NCI-H345 treated with DMSO at 0.1 percent for 48 hours (cell line): Measurements from ENCODE around the gene IFNA14.
"Not testable (repeated sequence)": the region's sequence is repeated elsewhere in the genome, so short reads cannot be mapped to it uniquely, and the experiment has no call there.

ENCODE experiments used
- DNase-seq: peaks from one replicate; lab custom pipeline; 2025; ENCODE audit not compliant: unreplicated experiment; lab: John Stamatoyannopoulos, UW

Gene IFNA14

GRCh38 chr9:21239911-21240310, at the start of gene IFNA14:
Gene IFNA14 (minus strand): TSS chr9:21240005. CDS start chr9:21239935, 70 bp downstream.
- DNase-seq = no peak

DNA sequence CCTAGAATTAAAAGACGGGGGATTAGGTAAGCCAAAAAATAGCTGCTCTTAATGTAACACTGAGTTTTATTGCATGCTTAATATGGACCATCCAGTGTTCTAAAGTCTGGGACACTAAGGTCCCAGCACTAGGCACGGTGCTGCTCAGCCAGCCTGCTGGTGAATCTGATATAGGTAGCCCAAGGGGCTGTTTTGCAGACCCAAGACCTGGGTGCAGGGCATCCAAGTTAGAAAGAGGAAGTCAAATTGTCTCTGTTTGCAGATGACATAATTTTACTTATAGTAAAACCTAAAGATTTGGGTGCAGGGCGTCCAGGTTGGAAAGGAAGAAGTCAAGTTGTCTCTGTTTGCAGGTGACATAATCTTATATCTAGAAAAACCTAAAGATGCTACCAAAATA, 47.5 kb upstream of the IFNA14 start:
- no peak for DNase-seq

DNA sequence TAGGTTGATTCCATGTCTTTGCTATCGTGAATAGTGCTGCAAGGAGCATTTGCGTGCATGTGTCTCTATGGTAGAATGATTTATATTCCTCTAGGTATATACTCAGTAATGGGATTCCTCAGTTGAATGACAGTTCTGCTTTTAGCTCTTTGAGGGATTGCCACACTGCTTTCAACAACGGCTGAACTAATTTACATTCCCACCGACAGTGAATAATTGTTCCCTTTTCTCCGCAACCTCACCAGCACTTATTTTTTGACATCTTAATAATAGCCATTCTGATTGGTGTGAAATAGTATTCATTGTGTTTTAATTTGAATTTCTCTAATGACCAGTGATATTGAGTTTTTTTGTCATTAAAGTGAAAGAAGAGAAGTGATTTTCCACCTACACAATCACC, 46.9 kb upstream of the IFNA14 start:
- no peak for DNase-seq

DNA sequence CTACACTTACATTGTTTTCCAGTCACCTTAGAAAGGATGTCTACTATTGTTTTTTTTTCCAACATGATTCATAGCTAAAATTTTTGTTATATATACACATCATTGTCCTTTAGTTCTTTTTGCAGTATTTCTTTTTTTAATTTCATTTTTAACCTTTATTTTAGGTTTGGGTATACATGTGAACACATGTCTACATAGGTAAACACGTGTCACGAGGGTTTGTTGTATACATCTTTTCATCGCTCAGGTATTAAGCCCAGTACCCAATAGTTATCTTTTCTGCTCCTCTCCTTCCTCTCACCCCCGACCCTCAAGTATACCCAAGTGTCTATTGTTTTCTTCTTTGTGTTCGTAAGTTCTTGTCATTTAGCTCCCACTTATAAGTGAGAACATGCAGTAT, 46.3 kb upstream of the IFNA14 start:
- no peak for DNase-seq

DNA sequence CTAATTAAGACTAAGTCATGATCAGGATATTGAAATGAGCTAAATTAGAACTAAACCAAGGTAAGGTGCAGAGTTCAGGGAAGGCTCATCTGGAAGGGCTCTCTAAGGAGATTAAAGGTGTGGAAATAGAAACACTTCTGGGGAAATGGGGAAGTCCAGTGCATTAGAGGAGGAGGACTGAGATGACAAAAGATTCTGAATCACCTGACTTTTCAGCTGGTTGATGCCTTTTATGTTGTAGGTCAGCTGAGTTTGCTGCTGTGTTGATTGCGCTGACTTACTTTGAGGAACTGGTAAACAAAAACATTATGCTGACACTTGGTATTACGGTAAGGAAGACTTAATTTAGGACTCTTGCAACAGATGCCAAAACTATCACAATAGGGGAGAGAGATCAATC, 41.5 kb upstream of the IFNA14 start:
- no peak for DNase-seq

GRCh38 chr9:21268347-21268657, 28.5 kb upstream of the IFNA14 start:
- DNase-seq = no peak

DNA sequence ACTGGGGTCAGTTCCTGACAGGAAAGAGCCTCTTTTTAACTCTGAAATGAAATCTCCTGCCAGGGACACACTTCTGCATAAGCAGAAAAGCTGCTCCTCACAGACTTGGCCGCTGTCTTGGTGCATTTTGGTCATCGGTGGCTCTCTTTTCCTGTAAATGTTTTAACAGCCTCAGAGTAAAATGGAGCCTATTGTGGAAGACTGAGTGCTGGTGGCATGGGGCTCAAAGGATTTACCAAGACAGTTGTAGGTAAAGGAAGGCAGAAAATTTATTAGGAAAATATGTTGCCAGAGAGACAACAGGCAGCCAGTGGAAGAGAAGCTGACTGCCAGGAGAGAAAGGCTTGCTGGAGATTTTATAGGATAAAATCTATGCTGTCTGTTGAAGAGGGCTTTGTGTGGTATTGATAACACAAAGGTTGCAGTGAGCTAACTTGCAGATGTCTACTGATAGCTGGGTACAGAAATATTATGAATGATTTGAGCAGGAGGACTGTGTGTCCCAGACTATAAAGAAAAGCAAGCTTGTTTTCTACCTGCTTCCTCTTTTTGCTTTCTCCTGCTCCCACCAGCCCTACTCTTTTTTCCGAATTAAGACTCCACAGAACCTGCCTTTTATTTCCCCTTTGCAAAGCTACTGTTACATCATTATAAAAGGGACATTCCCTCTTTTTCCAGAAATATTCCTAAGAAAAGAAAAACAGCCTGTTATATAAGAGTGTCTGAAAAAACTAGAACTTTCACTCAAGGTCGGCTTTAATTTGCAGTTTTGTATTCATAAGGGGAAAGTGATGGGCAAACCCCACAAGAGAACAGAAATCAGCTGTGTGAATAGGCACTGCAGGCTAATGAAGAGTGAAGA, 27.9 kb upstream of the IFNA14 start:
- no peak for DNase-seq

GRCh38 chr9:21266733-21267484, 27.1 kb upstream of the IFNA14 start:
- DNase-seq = no peak

- DNase-seq = no peak
Observed at GRCh38 chr9:21265421-21266189, 25.8 kb upstream of the IFNA14 start.

GRCh38 chr9:21255538-21256212, 15.9 kb upstream of the IFNA14 start:
- DNase-seq = no peak

DNA sequence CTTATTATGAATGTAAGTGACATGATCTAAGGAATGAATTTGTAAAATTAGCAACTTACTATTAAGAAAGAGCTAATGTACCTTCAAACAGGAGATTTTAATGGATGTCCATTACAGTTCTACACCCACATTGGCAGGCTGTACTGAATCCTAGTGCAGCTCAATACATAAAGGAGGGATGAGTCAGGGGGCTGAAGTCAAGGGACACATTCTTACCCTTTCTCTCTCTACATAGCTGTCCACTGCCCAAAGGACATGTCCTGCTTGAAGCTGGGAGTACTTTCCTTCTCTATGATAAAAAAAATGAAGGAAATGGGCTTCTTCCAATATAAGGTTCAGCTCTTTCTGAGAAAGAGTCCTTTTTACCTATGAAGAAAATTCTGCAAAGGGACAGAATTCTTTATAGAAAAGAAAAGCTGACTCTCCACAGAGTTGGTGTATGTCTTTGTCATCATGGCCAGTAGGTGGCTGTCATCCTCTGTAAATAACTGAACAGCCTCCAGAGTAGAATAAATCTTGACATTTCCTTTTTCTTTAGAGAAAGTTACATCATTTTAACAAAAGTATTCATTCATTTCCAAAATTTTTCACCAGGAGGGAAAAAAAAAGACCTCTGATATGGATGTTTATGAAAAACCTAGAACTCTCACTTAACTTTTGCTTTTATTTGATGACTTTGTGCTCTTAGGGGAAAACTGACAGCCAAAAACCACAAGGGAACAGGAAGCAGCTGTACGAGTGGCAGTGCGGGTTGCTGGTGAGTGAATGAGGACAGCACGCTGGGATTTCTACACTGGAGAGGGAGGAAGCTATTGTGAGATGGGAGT, 13.1 kb upstream of the IFNA14 start:
- DNase-seq = no peak

DNA sequence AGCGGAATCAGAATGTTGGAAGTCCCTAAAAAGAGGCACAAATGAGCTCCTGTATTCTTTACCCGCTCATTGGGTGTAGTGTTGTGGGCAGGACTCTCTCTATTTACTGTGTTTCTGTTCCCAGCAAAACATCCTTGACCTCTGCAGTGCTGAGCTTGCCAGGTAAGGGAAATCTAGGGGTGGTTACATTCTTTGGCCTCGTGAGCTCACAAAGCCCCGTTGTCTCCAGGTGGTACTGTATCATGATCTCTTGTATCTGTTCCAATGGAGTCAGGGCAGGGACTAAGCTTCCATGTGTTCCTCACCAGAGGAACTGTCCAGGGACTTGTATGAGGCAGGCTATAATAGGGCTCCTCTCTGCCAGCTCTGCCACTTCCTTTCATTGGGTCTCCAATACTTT, 11.8 kb upstream of the IFNA14 start:
- no peak for DNase-seq

GRCh38 chr9:21251190-21251589, 11.4 kb upstream of the IFNA14 start:
- no peak for DNase-seq

DNA sequence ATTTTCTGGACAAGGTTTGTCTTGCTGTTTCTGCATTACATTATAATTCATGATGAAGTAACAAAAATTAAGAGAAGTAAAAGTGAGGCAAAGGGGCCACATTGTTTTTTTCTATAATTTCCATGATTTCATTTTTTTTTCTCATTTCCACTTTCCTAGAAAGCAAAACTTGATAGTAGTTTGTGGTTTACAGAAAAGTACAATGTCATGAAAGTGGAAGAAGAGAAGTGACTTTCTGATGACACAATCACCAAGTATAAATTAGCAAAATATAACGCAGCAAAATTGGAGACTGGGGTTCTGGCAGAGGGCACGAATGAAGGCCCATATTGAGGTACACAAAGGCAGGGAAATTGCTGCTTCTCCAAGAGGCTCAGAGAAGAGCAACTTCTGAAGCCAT, 5.0 kb upstream of the IFNA14 start:
- no peak for DNase-seq

- not testable (repeated sequence) for DNase-seq
Observed at GRCh38 chr9:21236360-21236714, 3.5 kb downstream of the IFNA14 start.

- not testable (repeated sequence) for DNase-seq
Observed at GRCh38 chr9:21235468-21236359, 4.1 kb downstream of the IFNA14 start.

DNA sequence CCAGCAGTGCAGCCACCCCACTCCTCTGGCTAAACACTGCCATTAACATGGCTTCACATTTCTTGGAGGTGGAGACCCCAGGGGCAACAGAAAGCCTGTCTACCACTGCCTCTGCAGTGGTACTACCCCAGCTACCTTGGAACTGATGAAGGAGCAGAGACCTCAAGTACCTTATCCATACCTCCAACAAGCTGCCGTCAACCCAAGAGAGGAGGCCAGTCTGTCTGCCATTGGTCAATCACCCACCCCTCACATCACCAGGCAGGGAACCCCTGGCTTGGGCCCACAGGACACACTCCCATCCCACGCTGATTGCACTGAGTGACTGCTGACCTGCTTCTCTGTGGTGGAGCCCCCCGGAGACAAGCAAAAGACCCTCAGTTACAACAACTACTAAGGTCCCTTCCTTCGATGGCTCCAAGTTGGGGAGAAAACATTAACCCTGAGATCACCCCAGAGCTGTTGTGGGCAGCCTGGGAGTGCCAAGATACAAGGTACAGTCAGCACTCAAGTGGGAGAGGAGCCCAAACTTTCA, 5.6 kb downstream of the IFNA14 start:
- DNase-seq = no peak

DNA sequence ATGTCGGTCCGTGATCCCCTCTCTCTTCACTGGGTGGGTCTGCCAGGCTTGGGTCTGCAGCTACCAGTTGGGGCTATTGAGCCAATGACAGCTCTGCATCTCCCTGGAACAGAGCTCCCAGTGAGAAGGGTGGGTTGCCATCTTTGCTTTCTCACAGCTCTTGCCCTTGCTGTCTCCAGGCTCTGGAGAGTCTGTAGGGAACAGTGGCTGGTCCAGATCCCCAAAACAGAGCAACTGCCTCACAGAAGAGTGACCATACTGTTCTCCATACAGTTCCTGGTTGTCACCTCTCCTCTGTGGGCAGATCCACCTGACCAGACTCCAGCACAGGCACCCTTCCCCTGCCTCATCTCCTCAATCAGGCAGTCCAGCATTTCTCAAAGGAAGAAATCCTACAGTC, 6.5 kb downstream of the IFNA14 start:
- no peak for DNase-seq

DNA sequence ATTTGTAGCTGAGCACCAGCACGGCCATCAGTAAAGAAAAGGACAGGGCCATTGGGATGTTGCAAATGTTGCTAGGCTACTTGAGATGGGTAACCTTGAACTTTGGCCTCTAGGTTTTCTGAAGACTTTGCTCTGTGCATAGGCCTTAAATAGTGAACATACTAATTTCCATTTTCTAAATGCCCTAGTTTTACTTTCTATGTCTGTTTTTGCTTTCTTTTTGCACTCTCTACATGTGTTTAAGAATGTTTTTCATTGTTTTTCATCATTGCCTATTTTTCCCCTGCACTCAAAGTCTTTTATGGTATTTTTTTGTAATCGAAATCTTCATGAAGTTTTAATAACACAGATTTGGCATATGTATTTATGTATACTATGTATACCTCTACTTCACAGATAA, 11.7 kb downstream of the IFNA14 start, which contains the start of gene IFNA17:
IFNA17 (minus strand) TSS at position 101 of the 400 bp plus-strand sequence; CDS start at position 52, 49 bp downstream.
- DNase-seq = no peak
